HepG2 (cell line): ENCODE data around the gene GRID1. TPM values are rescaled to one million over a fixed set of nuclear protein-coding genes. Genes with fewer than 3 reads are reported as not detected.

Experiments used
- ATAC-seq: fragments of 200-7000 bp; cut with Tn5 transposase; 3 replicates; pipeline ENCODE4 v1.9.1; 2020; ENCODE audit warnings: mild to moderate bottlenecking, moderate library complexity
- BruUV-seq: library from RNA; stranded (reverse); fragments of 400-500 nt; replicated peaks from 2 replicates; lab custom pipeline; 2021; lab: Mats Ljungman, UMichigan
- CTCF ChIA-PET: fragments of 300-600 bp; formaldehyde crosslinking; extraction: SDS; loops from one replicate; lab custom pipeline; 2021; ENCODE audit warnings: low total read pairs, inconsistent platforms, low intra/inter-chr PET ratio; lab: Yijun Ruan, JAX
- POLR2A ChIA-PET: fragments of 350-600 bp; sonication (Branson Sonifier 250); formaldehyde crosslinking; loops from one replicate; lab custom pipeline; 2020; ENCODE audit warnings: antibody characterized with exemption, inconsistent platforms; lab: Yijun Ruan, JAX
- DNase-seq: peaks from one replicate; pipeline ENCODE4 v3.0.0-alpha.2; 2015; ENCODE audit warnings: low spot score
- FAIRE-seq: peaks from 3 replicates; lab custom pipeline; 2011; peaks lifted over from hg19 to GRCh38; lab: Jason Lieb, UNC
- H2AFZ ChIP-seq: one replicate; pipeline ENCODE4 v1.6.1; 2011; ENCODE audit warnings: low read length, inconsistent platforms
- H3K27ac ChIP-seq: fragments of 300-600 bp; 3 replicates; pipeline ENCODE4 v1.8.0; 2011; ENCODE audit warnings: mixed run types, mild to moderate bottlenecking, mixed read lengths, low read length, inconsistent platforms; ENCODE audit not compliant: insufficient read depth; ENCODE audit errors: extremely low read length
- H3K27me3 ChIP-seq, 2 experiments: fragments of 200-600 bp in 1 of 2; 2 replicates in 1 of 2; 3 replicates in 1 of 2; pipeline versions ENCODE4 v1.6.0 to v1.8.0; 2011; ENCODE audit warnings: low read length in 2 of 2, mild to moderate bottlenecking in 2 of 2, moderate library complexity in 2 of 2, inconsistent platforms in 1 of 2; ENCODE audit not compliant: insufficient read depth in 2 of 2, control insufficient read depth in 1 of 2
- H3K36me3 ChIP-seq, 2 experiments: fragments of 200-600 bp in 1 of 2; replicated peaks in 1 of 2; 2 replicates in 1 of 2; 3 replicates in 1 of 2; pipeline versions ENCODE4 v1.5.1 to v1.8.0; 2011; ENCODE audit warnings: low read length in 2 of 2, inconsistent platforms in 1 of 2; ENCODE audit not compliant: insufficient read depth in 2 of 2, control insufficient read depth in 1 of 2
- H3K4me1 ChIP-seq: 2 replicates; pipeline ENCODE4 v1.5.1; 2012; ENCODE audit warnings: low read length, inconsistent platforms; ENCODE audit not compliant: insufficient read depth
- H3K4me2 ChIP-seq: 2 replicates; pipeline ENCODE4 v1.6.0; 2011; ENCODE audit warnings: low read depth, low read length, inconsistent platforms
- H3K4me3 ChIP-seq, 3 experiments: fragments of 200-600 bp in 1 of 3; sonication (generic), shearing (Covaris generic) in 1 of 3; replicated peaks in 1 of 3; 2 replicates each; pipeline ENCODE4 v1.5.1; 2011 to 2016; ENCODE audit warnings: low read length in 3 of 3, inconsistent platforms in 2 of 3, low read depth in 2 of 3, mild to moderate bottlenecking in 2 of 3, control low read depth in 1 of 3, mixed read lengths in 1 of 3; ENCODE audit not compliant: insufficient read depth in 1 of 3
- H3K79me2 ChIP-seq: one replicate; pipeline ENCODE4 v1.6.1; 2011; ENCODE audit warnings: low read length, inconsistent platforms; ENCODE audit not compliant: insufficient read depth
- H3K9ac ChIP-seq: 2 replicates; pipeline ENCODE4 v1.6.0; 2011; ENCODE audit warnings: mild to moderate bottlenecking, low read depth, low read length, inconsistent platforms; ENCODE audit not compliant: insufficient read depth
- H3K9me3 ChIP-seq: 2 replicates; pipeline ENCODE4 v1.5.1; 2012; ENCODE audit warnings: mild to moderate bottlenecking, low read length
- H4K20me1 ChIP-seq: 2 replicates; pipeline ENCODE4 v1.6.0; 2011; ENCODE audit warnings: inconsistent platforms, mild to moderate bottlenecking, low read length, moderate library complexity; ENCODE audit not compliant: insufficient read depth
- JARID2 ChIP-seq: sonication (generic); formaldehyde crosslinking; IDR thresholded peaks from 2 replicates; pipeline ENCODE4 v1.8.1; 2023; ENCODE audit warnings: missing genetic modification reagents, inconsistent platforms; ENCODE audit not compliant: insufficient replicate concordance
- KLF9 ChIP-seq: IDR thresholded peaks from 2 replicates; pipeline ENCODE4 v1.6.1; 2016; ENCODE audit warnings: low read depth
- MTA1 ChIP-seq: sonication (generic); formaldehyde crosslinking; IDR thresholded peaks from 2 replicates; pipeline ENCODE4 v1.4.0; 2020; ENCODE audit warnings: missing genetic modification reagents, mild to moderate bottlenecking, borderline replicate concordance
- PPARG ChIP-seq: conservative IDR thresholded peaks from 2 replicates; pipeline ENCODE4 v1.6.1; 2016; ENCODE audit warnings: missing biosample characterization, missing genetic modification reagents
- RXRA ChIP-seq: sonication (generic); formaldehyde crosslinking; IDR thresholded peaks from 2 replicates; pipeline ENCODE4 v1.5.1; 2020; ENCODE audit warnings: missing genetic modification reagents
- SCMH1 ChIP-seq: sonication (generic); formaldehyde crosslinking; IDR thresholded peaks from 2 replicates; pipeline ENCODE4 v1.9.0; 2021; ENCODE audit warnings: missing genetic modification reagents, mild to moderate bottlenecking, borderline replicate concordance
- TEF ChIP-seq: sonication (generic); formaldehyde crosslinking; IDR thresholded peaks from 2 replicates; pipeline ENCODE4 v1.5.0; 2020; ENCODE audit warnings: missing genetic modification reagents
- ZFYVE20 ChIP-seq: sonication (generic); formaldehyde crosslinking; IDR thresholded peaks from 2 replicates; pipeline ENCODE4 v1.8.0; 2023; ENCODE audit warnings: low read depth, mild to moderate bottlenecking, moderate library complexity, missing genetic modification reagents, borderline replicate concordance
- ZMAT5 ChIP-seq: sonication (generic); formaldehyde crosslinking; IDR thresholded peaks from 2 replicates; pipeline ENCODE4 v1.5.0; 2020; ENCODE audit warnings: mild to moderate bottlenecking, low read depth, missing genetic modification reagents, borderline replicate concordance
- ZNF20 ChIP-seq: sonication (generic); formaldehyde crosslinking; IDR thresholded peaks from 2 replicates; pipeline ENCODE4 v1.4.0; 2020; ENCODE audit warnings: mild to moderate bottlenecking, moderate library complexity, missing genetic modification reagents
- ZNF296 ChIP-seq: sonication (generic); formaldehyde crosslinking; conservative IDR thresholded peaks from 2 replicates; pipeline ENCODE4 v1.5.0; 2020; ENCODE audit warnings: mild to moderate bottlenecking, missing genetic modification reagents
- ZNF543 ChIP-seq: sonication (generic); formaldehyde crosslinking; IDR thresholded peaks from 2 replicates; pipeline ENCODE4 v1.4.0; 2020; ENCODE audit warnings: mild to moderate bottlenecking, missing genetic modification reagents
- ZNF550 ChIP-seq: sonication (generic); formaldehyde crosslinking; IDR thresholded peaks from 2 replicates; pipeline ENCODE4 v1.4.0; 2020; ENCODE audit warnings: mild to moderate bottlenecking, missing genetic modification reagents, borderline replicate concordance
- ZNF75D ChIP-seq: sonication (generic); formaldehyde crosslinking; IDR thresholded peaks from 2 replicates; pipeline ENCODE4 v1.8.1; 2023; ENCODE audit warnings: missing genetic modification reagents, mild to moderate bottlenecking, borderline replicate concordance
- WGBS: methylation state at CpG from one replicate; pipeline ENCODE4 v1.1.6; 2017; ENCODE audit warnings: low lambda C conversion rate; 5-methylcytosine and 5-hydroxymethylcytosine counted together
- in situ Hi-C: cut with HindIII; loops from 2 replicates; pipeline ENCODE4 v1.10.0; 2017; ENCODE audit warnings: low pct_unique_long_range_greater_than_20kb; ENCODE audit not compliant: extremely low pct_ligation_motif_present
- intact Hi-C: fragments of 100-400 bp; cut with micrococcal nuclease; formaldehyde crosslinking; loops from one replicate; pipeline ENCODE4 v1.10.0; 2022; ENCODE audit not compliant: unreplicated experiment
- polyA plus RNA-seq, 8 experiments: library from polyadenylated mRNA; depleted of rRNA in 3 of 8; stranded (reverse) in 7 of 8; unstranded in 1 of 8; fragments of >200 nt; fragmentation: Illumina TruSeq in 4 of 8; extraction: Trizol in 4 of 8; gene quantifications; 2 replicates each; pipeline versions ENCODE4 v1.2.1 to v1.2.3, GENCODE V29; 2011 to 2016; ENCODE audit warnings: low read depth in 4 of 8, missing spikeins in 1 of 8, mixed read lengths in 1 of 8; ENCODE audit not compliant: insufficient read depth in 1 of 8
- total RNA-seq, 5 experiments: library from RNA; depleted of rRNA; stranded (reverse); fragments of >200 nt; fragmentation: Illumina TruSeq; extraction: Trizol; gene quantifications; 2 replicates each; pipeline ENCODE4 v1.2.3, GENCODE V29; 2016; ENCODE audit warnings: low read depth in 1 of 5

Gene GRID1
- total and polyA plus RNA-seq, 2 of the 13 experiments (the other 11 are each of a cell fraction or from before 2014, with no cell fraction given), result 0.05 TPM; not detected in 1

DNA sequence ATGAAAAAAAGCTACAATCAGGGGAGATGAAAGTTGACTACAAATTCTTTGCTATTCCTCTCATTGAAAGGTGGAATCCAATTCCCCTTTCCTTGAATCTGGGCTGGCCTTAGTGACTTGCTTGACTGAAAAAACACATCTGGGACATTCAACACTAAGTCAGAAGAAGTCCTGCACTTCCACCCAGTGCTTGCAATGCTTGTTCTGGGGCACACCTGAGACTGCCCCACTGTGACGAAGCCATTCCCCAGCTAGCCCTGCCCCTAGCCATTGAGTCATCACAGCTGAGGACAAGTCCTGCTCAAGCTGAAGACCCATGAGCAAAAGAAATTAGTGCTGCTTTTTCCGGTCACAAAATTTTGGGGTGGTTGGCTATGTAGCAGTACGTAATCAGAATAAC is 19.2 kb upstream of the GRID1 start (continued):
- TF ChIP-seq JARID2 (CRISPR knock-in tag) (no peak), ZNF75D (no peak), ZMAT5 (CRISPR knock-in tag) (no peak), TEF (CRISPR knock-in tag) (no peak), RXRA (CRISPR knock-in tag) (no peak), ZNF550 (no peak), MTA1 (CRISPR knock-in tag) (no peak)

DNA sequence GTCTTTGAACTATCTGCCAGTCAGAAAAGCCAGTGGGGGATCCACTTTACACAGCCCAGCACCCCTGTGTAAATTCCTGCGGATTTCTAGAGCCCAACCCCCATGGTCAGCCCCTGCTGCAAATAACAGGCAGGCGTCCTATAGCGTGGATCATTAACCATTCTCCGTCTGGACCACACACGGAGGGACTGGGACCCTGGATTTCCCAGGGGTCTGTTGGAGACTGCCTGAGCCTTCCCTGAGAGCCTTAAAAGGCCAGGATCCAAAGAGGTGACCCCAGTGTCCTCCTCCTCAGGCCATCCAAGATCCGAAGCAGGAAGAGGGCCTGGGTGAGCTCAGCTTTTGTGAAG is 11.2 kb upstream of the GRID1 start:
- no peak for TF ChIP-seq ZNF543 (CRISPR knock-in tag)
- no peak for TF ChIP-seq ZFYVE20 (CRISPR knock-in tag)
- TF ChIP-seq PPARG, result no peak
- no peak for TF ChIP-seq SCMH1 (CRISPR knock-in tag)
- no peak for TF ChIP-seq ZNF296 (CRISPR knock-in tag)
- no peak for TF ChIP-seq ZNF75D
- TF ChIP-seq ZNF20, result no peak
- TF ChIP-seq KLF9 (CRISPR knock-in tag), result no peak
- FAIRE-seq (no peak), DNase-seq (no peak), ATAC-seq (no peak)
- Histone ChIP-seq H3K27ac (no peak overlapping the region), H3K9ac (no peak overlapping the region), H2AFZ (no peak overlapping the region), H3K27me3 (peaks cover 8 to 51% of the 10 kb centered on the region in 2 experiments), H3K4me1 (no peaks in the 10 kb centered on the region), H3K36me3 (no peaks in the 10 kb centered on the region), H3K4me3 (no peak overlapping the region), H4K20me1 (no peaks in the 10 kb centered on the region), H3K79me2 (no peaks in the 10 kb centered on the region), H3K4me2 (no peak overlapping the region), H3K9me3 (no peaks in the 10 kb centered on the region)
- ChIA-PET POLR2A (no interaction called here), CTCF (interaction anchor here (0.6 to 2.5 kb wide), 4 partner anchors 29 to 382 kb away, joined by 3 to 26 read pairs (median 5); no protein-coding TSS in a partner anchor)
- 0% methylated on average over 1 of the region's 6 CpGs for WGBS
- in situ Hi-C loops, result loop anchor here (5.0 to 10.0 kb wide), 2 partner anchors 113 to 200 kb away; no protein-coding TSS in a partner anchor
- no TSS peak for BruUV-seq
- intact Hi-C loops, result loop anchor here (2.0 to 5.0 kb wide), 5 partner anchors 29 to 1595 kb away; no protein-coding TSS in a partner anchor
